ENCODE measurements around the gene TFR2.

TFR2 gene

DNA sequence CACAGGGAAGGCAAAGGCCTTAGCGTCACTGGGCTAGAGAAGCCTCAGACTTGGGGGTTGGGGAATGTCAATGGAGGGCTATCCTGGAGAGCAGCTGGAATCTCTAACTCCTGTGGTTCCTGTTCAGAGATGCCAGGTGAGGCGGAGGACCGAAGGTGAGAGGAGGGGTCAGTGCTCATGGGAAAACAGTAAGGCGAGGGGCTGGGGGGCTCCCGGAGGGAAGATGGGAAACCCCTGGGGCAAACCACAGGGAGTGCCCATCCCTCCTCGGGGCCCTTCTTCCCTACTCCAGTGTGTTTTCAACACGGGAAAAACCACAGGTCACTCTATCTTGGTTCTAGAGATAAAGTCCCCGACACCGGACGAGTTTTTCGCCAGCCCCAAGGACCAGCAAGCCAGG lies 58.7 kb downstream of the TFR2 start:
- Histone ChIP-seq H3K4me3 (ENCODE audit: low read length) (no peak overlapping the region), H3K9ac (ENCODE audit: low read length) (no peak overlapping the region)

DNA sequence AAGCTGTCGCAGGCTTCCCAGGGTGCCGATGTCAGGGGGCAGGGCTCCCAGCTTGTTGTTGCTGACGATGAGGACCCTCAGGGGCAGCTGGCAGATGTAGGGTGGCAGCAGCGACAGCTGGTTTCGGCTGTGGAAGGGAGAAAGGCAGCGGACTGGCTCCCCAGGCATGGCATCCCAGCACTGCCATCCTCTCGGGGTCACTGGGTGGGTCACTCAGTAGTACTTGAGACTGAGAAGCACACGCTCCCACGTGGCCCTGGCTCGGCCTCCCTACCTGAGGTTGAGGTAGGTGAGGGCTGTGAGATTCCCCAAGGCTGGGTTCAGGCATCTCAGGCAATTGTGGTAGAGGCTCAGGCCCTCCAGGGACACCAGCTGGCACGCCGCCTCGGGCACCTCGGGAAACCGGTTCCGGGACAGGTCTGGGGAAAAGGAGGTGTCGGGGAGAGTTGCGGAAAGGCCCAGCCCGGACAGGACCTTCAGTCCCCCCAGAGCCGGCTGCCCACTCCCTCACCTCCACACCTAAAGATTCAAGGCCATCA lies 59.2 kb downstream of the TFR2 start:
- Histone ChIP-seq H3K9ac (ENCODE audit: low read length) (no peak overlapping the region), H3K36me3 (ENCODE audit: control insufficient read depth, insufficient read depth, low read length) (peaks cover 28% of the 10 kb centered on the region), H3K4me3 (ENCODE audit: low read length) (no peak overlapping the region), H3K27ac (ENCODE audit: low read depth, low read length) (no peak overlapping the region), H3K27me3 (ENCODE audit: control insufficient read depth, insufficient read depth, low read length) (no peaks in the 10 kb centered on the region), H3K4me1 (ENCODE audit: control insufficient read depth, insufficient read depth, low read length) (peaks cover 10% of the 10 kb centered on the region)

More for the DNA sequence above, 58.7 kb downstream of the TFR2 start:
- peaks cover 28% of the 10 kb centered on the region for H3K36me3 ChIP-seq (ENCODE audit: control insufficient read depth, insufficient read depth, low read length)
- H3K27me3 ChIP-seq (ENCODE audit: control insufficient read depth, insufficient read depth, low read length), result no peaks in the 10 kb centered on the region
- H3K27ac ChIP-seq (ENCODE audit: low read depth, low read length), result no peak overlapping the region
- H3K4me1 ChIP-seq (ENCODE audit: control insufficient read depth, insufficient read depth, low read length), result peaks cover 10% of the 10 kb centered on the region

DNA sequence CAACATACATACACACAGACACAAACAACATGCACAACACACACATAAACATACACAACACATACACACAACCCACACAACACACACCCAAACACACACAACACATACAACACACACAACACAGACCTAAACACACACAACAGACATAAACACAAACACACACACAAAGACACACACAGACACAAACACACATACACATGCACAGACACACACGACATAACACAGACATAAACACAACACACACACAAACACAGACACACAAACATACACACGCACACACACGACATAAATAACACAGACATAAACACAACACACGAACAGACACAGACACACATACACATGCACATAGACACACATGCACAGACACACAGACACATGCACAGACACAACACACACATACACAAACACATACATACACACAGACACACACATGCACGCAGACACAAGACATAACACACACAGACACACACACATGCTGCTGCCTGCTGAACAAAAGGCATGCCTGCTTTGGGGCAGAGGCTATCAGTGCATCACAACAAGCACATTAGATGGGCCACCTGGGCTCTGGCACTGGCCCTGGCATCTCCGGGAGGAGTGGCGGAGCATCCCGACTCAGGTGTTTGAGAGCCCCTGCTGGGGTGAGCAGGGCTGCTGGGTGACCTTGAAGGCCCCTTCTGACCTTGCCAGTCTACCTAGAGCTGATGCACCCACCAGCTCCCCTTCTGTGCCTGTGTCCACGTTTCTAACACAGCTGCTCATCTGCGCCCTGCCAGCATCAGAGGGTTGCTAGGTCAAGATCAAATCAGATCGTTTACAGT lies 60.7 kb downstream of the TFR2 start:
- no peak overlapping the region for H3K9ac ChIP-seq (ENCODE audit: low read length)
- H3K4me1 ChIP-seq (ENCODE audit: control insufficient read depth, insufficient read depth, low read length), result peaks cover 10% of the 10 kb centered on the region
- H3K36me3 ChIP-seq (ENCODE audit: control insufficient read depth, insufficient read depth, low read length), result peaks cover 36% of the 10 kb centered on the region
- no peaks in the 10 kb centered on the region for H3K27me3 ChIP-seq (ENCODE audit: control insufficient read depth, insufficient read depth, low read length)
- H3K4me3 ChIP-seq (ENCODE audit: low read length), result no peak overlapping the region
- no peak overlapping the region for H3K27ac ChIP-seq (ENCODE audit: low read depth, low read length)

DNA sequence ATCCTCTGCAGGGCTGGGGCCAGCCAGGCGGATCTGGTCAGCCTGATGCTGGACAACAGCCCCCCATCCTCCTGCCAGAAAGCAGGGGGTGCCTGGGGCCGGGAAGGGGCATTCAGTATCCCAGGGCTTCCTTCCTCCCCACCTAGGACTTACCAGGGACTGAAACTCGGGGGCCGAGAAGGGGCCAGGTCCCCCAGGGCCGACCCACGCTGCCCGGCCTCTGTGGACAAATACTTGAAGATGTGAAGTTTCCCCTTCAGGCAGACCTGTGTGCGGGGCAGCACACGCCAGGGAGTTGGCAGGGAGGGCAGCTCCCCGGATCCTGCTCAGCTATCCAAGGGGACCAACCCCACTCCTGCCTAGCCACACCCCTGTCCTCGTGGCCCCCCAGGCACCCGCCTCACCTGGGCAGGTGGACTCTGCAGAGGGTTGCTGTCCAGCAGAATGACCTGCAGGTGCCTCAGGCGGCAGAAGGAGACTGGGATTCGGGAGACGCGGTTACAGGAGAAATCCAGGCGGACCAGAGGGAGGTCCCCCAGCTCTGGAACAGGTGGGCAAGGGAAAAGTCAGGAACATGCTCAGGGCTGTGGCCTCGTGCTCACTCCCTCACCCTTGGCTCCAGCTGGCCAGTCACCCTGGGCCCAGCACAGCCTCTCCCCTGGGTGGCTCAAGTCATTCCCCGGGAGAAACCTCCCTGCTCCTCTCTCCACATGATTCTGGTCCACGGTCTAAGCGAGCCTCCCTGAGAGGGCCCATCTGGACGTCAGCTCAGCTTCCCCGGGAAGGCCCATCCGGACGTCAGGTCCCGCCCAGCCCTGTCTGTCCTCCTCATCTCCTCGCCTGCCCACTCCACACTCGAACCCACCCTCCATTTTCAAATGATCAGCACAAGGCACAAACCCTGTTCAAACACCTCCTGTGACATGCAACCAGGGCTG lies 62.8 kb downstream of the TFR2 start:
- no peak overlapping the region for H3K27ac ChIP-seq (ENCODE audit: low read depth, low read length)
- peaks cover 36% of the 10 kb centered on the region for H3K36me3 ChIP-seq (ENCODE audit: control insufficient read depth, insufficient read depth, low read length)

DNA sequence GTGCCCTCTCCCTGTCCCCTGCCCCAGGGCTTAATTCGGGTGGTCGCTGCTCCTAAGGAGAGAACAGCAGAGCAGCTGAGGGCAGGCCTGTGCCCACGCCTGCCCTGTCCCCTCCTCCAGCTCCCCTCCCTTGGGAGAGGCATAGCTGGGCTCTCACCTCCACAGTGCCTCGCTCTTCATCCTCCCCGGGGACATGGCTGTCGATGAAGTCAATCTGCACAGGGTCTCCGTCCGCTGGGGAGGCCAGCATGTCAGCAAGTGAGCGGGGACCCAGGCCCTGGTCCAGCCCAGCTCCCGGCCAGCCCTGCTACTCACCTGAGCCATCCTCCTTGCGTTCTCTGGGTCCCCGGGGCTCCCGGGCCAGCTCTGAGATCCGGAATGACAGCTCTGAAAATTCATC lies 63.8 kb downstream of the TFR2 start:
- H3K4me3 ChIP-seq (ENCODE audit: low read length), result no peak overlapping the region
- H3K36me3 ChIP-seq (ENCODE audit: control insufficient read depth, insufficient read depth, low read length), result peaks cover 36% of the 10 kb centered on the region
- H3K27ac ChIP-seq (ENCODE audit: low read depth, low read length), result no peak overlapping the region
- no peaks in the 10 kb centered on the region for H3K4me1 ChIP-seq (ENCODE audit: control insufficient read depth, insufficient read depth, low read length)
- H3K27me3 ChIP-seq (ENCODE audit: control insufficient read depth, insufficient read depth, low read length), result no peaks in the 10 kb centered on the region
- no peak overlapping the region for H3K9ac ChIP-seq (ENCODE audit: low read length)

More for the DNA sequence above, 62.8 kb downstream of the TFR2 start:
- no peaks in the 10 kb centered on the region for H3K4me1 ChIP-seq (ENCODE audit: control insufficient read depth, insufficient read depth, low read length)
- no peaks in the 10 kb centered on the region for H3K27me3 ChIP-seq (ENCODE audit: control insufficient read depth, insufficient read depth, low read length)
- H3K9ac ChIP-seq (ENCODE audit: low read length), result no peak overlapping the region
- no peak overlapping the region for H3K4me3 ChIP-seq (ENCODE audit: low read length)

DNA sequence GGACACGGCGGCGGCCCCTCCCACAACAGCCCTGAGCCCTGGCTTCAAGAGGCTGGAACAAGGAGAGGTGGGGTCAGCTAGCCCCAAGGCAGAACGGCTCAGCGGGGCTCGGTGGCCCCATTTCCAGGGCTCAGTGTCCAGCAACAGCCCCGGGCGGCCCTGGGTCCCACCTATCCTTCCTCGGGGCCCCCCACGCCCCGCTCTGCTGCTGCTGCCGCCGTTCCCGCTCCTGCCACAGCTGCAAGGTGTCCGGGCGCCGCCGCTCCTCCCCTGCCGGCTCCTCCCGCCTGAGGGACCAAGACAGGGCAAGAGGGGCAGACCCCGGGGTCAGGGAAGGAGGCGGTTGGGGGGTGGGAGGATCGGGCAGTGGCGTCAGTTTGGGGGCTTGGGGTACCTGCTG lies 64.2 kb downstream of the TFR2 start:
- no peak overlapping the region for H3K9ac ChIP-seq (ENCODE audit: low read length)
- no peaks in the 10 kb centered on the region for H3K4me1 ChIP-seq (ENCODE audit: control insufficient read depth, insufficient read depth, low read length)
- H3K27me3 ChIP-seq (ENCODE audit: control insufficient read depth, insufficient read depth, low read length), result no peaks in the 10 kb centered on the region
- H3K36me3 ChIP-seq (ENCODE audit: control insufficient read depth, insufficient read depth, low read length), result peaks cover 34% of the 10 kb centered on the region
- no peak overlapping the region for H3K4me3 ChIP-seq (ENCODE audit: low read length)
- H3K27ac ChIP-seq (ENCODE audit: low read depth, low read length), result no peak overlapping the region

DNA sequence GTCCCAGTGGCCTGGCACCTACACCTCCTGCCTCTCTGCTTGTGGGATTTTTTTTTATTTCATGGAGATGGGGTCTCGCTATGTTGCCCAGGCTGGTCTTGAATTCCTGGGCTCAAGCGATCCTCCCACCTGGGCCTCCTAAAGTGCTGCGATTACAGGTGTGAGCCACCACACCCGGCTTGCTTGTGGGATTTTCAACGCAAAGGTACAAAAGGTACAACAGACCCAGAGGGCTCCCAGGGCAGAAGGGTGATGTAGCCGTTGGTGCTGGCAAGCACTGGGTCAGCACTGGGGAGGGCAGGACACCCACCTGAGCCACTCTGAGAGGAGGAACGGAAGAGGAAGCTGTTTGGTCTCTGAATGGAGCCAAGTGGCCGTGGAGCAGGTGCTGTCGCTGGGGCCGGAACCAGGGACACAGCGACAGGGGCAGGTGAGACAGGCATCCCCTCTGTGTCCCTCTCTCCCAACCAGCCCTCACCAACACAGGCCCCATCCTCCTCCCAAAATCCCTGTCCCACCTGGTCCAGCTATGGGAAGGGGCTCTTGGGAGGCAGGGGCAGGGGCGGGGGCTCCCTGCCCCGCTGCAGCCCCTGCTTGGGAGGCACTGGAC lies 64.9 kb downstream of the TFR2 start:
- H3K9ac ChIP-seq (ENCODE audit: low read length), result no peak overlapping the region
- H3K27me3 ChIP-seq (ENCODE audit: control insufficient read depth, insufficient read depth, low read length), result no peaks in the 10 kb centered on the region
- H3K4me1 ChIP-seq (ENCODE audit: control insufficient read depth, insufficient read depth, low read length), result no peaks in the 10 kb centered on the region
- H3K27ac ChIP-seq (ENCODE audit: low read depth, low read length), result no peak overlapping the region
- peaks cover 30% of the 10 kb centered on the region for H3K36me3 ChIP-seq (ENCODE audit: control insufficient read depth, insufficient read depth, low read length)
- H3K4me3 ChIP-seq (ENCODE audit: low read length), result no peak overlapping the region

DNA sequence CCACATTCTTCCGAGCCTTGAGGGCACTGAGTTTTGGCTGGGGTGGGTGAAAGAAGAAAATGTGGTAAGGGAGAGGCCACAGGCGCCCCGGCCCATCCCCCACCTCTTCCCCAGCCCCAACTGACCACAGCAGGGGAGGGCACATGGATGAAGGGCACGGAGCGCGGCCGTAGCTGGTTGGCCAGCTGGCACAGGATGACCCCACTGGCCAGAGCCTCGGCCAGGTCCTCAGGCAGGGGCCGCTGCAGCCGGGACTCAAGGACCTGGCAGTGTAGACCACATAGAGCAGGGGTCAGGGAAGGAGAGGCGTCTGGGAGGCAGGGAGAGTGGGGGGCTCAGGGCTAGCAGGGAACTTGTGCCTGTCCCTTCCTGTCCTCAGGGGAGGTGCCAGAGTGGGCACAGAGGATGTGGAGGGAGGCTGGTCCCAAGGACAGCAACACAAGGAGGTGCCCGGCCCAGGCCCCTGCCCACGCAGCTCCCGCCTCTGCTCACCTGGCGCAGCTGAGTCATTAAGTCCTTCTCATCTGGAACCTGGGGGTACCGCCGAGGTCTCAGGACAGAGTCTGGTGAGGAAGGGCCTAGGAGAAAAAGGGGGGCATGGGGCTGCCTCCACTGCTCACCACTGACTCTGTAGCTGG lies 65.5 kb downstream of the TFR2 start:
- peaks cover 1% of the 10 kb centered on the region for H3K27me3 ChIP-seq (ENCODE audit: control insufficient read depth, insufficient read depth, low read length)
- H3K36me3 ChIP-seq (ENCODE audit: control insufficient read depth, insufficient read depth, low read length), result peaks cover 24% of the 10 kb centered on the region
- no peak overlapping the region for H3K4me3 ChIP-seq (ENCODE audit: low read length)
- H3K9ac ChIP-seq (ENCODE audit: low read length), result no peak overlapping the region
- no peaks in the 10 kb centered on the region for H3K4me1 ChIP-seq (ENCODE audit: control insufficient read depth, insufficient read depth, low read length)
- no peak overlapping the region for H3K27ac ChIP-seq (ENCODE audit: low read depth, low read length)

DNA sequence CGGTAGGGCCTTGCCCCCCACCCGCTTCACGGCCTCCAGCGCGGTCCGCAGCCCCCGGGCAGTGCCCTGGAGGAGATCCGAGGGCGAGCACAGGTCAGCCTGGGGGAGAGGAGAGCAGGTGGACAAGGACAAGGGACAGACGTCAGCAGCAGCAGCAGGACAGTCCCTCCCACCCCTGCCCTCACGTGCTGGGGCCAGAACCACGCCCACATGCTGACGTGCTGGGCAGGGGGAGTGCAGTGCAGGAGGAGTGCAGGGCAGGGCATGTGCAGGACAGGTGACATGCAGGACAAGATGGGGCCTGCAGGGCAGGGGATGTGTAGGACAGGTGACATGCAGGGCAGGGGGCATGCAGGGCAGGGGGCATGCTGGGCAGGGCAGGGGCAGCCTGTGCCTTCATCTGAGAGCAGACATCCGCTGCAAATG lies 66.1 kb downstream of the TFR2 start:
- H3K4me1 ChIP-seq (ENCODE audit: control insufficient read depth, insufficient read depth, low read length), result no peaks in the 10 kb centered on the region
- H3K4me3 ChIP-seq (ENCODE audit: low read length), result no peak overlapping the region
- no peak overlapping the region for H3K27ac ChIP-seq (ENCODE audit: low read depth, low read length)
- H3K36me3 ChIP-seq (ENCODE audit: control insufficient read depth, insufficient read depth, low read length), result peaks cover 18% of the 10 kb centered on the region
- no peak overlapping the region for H3K9ac ChIP-seq (ENCODE audit: low read length)
- H3K27me3 ChIP-seq (ENCODE audit: control insufficient read depth, insufficient read depth, low read length), result peaks cover 3% of the 10 kb centered on the region

DNA sequence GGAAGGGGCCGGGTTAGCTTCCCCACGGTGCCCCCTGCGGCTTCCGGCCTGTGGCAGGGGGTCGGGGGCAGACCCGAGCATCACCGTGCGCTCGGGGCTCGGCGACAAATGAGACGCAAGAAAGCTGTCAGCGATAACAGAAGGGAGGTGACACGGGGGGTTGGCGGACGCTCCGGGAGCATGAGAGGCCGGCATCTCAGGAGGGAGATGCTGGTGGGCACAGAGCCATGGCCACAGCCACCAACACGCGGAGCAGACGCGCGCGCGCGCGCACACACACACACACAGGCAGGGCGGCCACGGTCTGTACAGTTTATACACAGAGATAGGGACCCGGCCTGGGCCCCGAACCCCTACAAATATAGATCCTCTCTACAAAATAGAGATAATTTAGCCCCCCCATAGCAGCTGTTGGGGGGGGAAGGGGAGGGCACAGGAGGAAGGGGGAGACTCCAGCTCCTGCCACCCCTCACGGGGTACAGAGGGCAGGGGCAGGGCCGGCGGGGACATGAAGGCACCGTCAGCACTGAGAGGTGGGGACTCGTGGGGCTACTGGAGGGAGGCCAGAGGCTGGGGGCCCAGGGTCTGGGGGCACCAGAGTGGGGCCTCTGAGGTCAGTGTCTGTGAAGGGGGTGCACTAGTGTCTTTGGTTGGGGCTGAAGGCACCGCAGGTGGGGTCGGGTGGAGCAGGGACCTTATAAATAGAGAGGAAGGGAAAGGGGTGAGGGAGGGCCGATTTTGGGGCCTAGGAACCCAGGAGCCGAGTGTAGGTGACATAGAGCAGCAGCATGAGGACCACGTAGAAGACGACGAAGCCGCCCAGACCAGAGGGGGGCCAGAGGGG lies 66.8 kb downstream of the TFR2 start:
- Histone ChIP-seq H3K27ac (ENCODE audit: low read depth, low read length) (no peak overlapping the region), H3K36me3 (ENCODE audit: control insufficient read depth, insufficient read depth, low read length) (peaks cover 12% of the 10 kb centered on the region), H3K4me3 (ENCODE audit: low read length) (no peak overlapping the region), H3K27me3 (ENCODE audit: control insufficient read depth, insufficient read depth, low read length) (peaks cover 3% of the 10 kb centered on the region), H3K9ac (ENCODE audit: low read length) (no peak overlapping the region), H3K4me1 (ENCODE audit: control insufficient read depth, insufficient read depth, low read length) (no peaks in the 10 kb centered on the region)

DNA sequence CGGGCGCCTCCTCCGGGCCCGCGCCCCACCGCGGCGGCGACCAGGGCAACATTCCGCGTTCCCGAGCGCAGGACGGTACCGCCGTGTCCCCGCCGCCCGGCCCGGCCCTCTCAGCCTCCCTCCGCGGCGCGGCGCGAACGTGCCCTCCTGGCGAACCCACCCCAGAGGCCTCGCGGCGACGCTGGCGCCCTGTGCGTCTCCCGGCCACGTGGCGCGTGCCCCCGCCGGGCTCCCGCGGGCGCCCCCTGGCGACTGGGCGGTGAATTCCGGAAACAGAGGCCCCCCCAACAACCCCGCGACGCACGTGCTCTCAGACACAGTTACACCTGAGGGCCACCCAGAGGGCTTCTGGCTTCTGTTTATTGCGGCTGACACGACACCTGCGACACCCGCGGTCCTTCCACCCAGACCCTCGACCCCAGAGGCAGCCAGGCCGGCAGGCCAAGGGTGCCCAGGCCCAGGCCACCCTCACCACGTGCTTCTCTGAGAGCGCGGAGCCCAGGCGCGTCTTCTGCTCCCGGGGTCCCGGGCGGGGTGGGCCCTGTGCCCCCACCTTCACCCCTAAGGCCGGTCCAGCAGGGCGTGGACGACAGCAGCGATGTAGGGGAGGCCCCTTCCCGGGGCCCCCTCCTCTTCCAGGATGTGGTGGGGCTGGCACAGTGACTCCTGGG lies 67.5 kb downstream of the TFR2 start, which contains the start of gene SAP25:
SAP25 (minus strand) TSS at position 210 of the 671 bp plus-strand sequence; CDS start at position 52, 158 bp downstream.
- no peak within 1 kb of the TSS for H3K4me3 ChIP-seq (ENCODE audit: low read length)
- no peak within 1 kb of the TSS for H3K27ac ChIP-seq (ENCODE audit: low read depth, low read length)
- H3K36me3 ChIP-seq (ENCODE audit: control insufficient read depth, insufficient read depth, low read length), result peaks cover 11% of the 10 kb centered on the region
- no peak within 1 kb of the TSS for H3K9ac ChIP-seq (ENCODE audit: low read length)
- H3K4me1 ChIP-seq (ENCODE audit: control insufficient read depth, insufficient read depth, low read length), result no peaks in the 10 kb centered on the region
- H3K27me3 ChIP-seq (ENCODE audit: control insufficient read depth, insufficient read depth, low read length), result peaks cover 3% of the 10 kb centered on the region

All from rectal smooth muscle tissue (tissue), 1 donor.